GM18507 (cell line): ENCODE results near the gene ELOB.

Source experiments
- DNase-seq: peaks from one replicate; pipeline ENCODE4 v3.0.0; 2011; ENCODE audit warnings: low read depth; ENCODE audit not compliant: insufficient read length; ENCODE audit errors: extremely low spot score
- FAIRE-seq: peaks from 2 replicates; lab custom pipeline; 2011; peaks lifted over from hg19 to GRCh38; lab: Jason Lieb, UNC

The ELOB gene

GRCh38 chr16:2753733-2754020 lies 23.4 kb downstream of the ELOB start:
- no peak for DNase-seq
- FAIRE-seq: no peak

GRCh38 chr16:2752850-2753732 lies 24.0 kb downstream of the ELOB start:
- FAIRE-seq (no peak), DNase-seq (peak; percentile 70)

GRCh38 chr16:2752035-2752849 lies 24.8 kb downstream of the ELOB start, which contains the start of gene SRRM2:
SRRM2 (plus strand) TSS chr16:2752638; CDS start chr16:2756365, 3,727 bp downstream.
- FAIRE-seq: peak; percentile 87
- DNase-seq: peak; percentile 93

- peak; percentile 71 for DNase-seq
- FAIRE-seq: no peak
Observed at GRCh38 chr16:2751577-2752034, 25.5 kb downstream of the ELOB start.

- no peak for DNase-seq
- no peak for FAIRE-seq
Observed at GRCh38 chr16:2749936-2750335, 27.1 kb downstream of the ELOB start.

GRCh38 chr16:2749476-2749875 lies 27.6 kb downstream of the ELOB start:
- no peak for FAIRE-seq
- DNase-seq: no peak

GRCh38 chr16:2748757-2749455 lies 28.2 kb downstream of the ELOB start:
- FAIRE-seq (no peak), DNase-seq (no peak)

GRCh38 chr16:2745961-2746360 lies 31.1 kb downstream of the ELOB start:
- no peak for FAIRE-seq
- no peak for DNase-seq

- no peak for FAIRE-seq
- DNase-seq: no peak
Observed at GRCh38 chr16:2745116-2745890, 31.8 kb downstream of the ELOB start.

- DNase-seq: no peak
- FAIRE-seq: no peak
Observed at GRCh38 chr16:2744711-2745110, 32.4 kb downstream of the ELOB start.

- DNase-seq (no peak), FAIRE-seq (no peak)
Observed at GRCh38 chr16:2743007-2743810, 33.9 kb downstream of the ELOB start.

- no peak for FAIRE-seq
- no peak for DNase-seq
Observed at GRCh38 chr16:2742323-2743006, 34.6 kb downstream of the ELOB start.

- FAIRE-seq: no peak
Observed at GRCh38 chr16:2741168-2741567, 35.9 kb downstream of the ELOB start.

GRCh38 chr16:2740476-2740875 lies 36.6 kb downstream of the ELOB start:
- no peak for DNase-seq
- no peak for FAIRE-seq

More at GRCh38 chr16:2741168-2741567, 35.9 kb downstream of the ELOB start:
- DNase-seq: no peak

GRCh38 chr16:2739625-2740430 lies 37.3 kb downstream of the ELOB start:
- no peak for DNase-seq
- FAIRE-seq: no peak

- FAIRE-seq: no peak
- no peak for DNase-seq
Observed at GRCh38 chr16:2738615-2739014, 38.5 kb downstream of the ELOB start.

- no peak for FAIRE-seq
- DNase-seq: no peak
Observed at GRCh38 chr16:2737895-2738418, 39.1 kb downstream of the ELOB start.
